Sciatic nerve (tissue), 2 donors: Measurements from ENCODE around the gene ARHGEF1. TPM values are rescaled to one million over a fixed set of nuclear protein-coding genes. Genes with fewer than 3 reads are reported as not detected.
"Not testable (repeated sequence)": the region's sequence is repeated elsewhere in the genome, so short reads cannot be mapped to it uniquely, and the experiment has no call there.

Source experiments
- ATAC-seq: fragments of 200-7000 bp; cut with Tn5 transposase; one replicate; pipeline ENCODE4 v1.9.1; 2020; ENCODE audit warnings: mild to moderate bottlenecking, moderate library complexity
- DNase-seq: peaks from one replicate; pipeline ENCODE4 v3.0.0-alpha.2; 2020; ENCODE audit warnings: low spot score
- intact Hi-C: fragments of 100-400 bp; cut with DNase I; formaldehyde crosslinking; loops from one replicate; pipeline ENCODE4 v1.14.2; 2022
- total RNA-seq: library from RNA; stranded (reverse); fragmentation: NEBNext Ultra II Directional; extraction: Animal tissue kit (Norgen Biotek cat#: 25700); gene quantifications from one replicate; pipeline ENCODE4 v1.2.1, GENCODE V29; 2021
- donor health status: DM: no; HTN: no; CAD: no.
- donor health status: DM: no; HTN: no; CAD: no.

Gene ARHGEF1
- total RNA-seq, 1 donor from 2014 or later: 137 TPM

DNA sequence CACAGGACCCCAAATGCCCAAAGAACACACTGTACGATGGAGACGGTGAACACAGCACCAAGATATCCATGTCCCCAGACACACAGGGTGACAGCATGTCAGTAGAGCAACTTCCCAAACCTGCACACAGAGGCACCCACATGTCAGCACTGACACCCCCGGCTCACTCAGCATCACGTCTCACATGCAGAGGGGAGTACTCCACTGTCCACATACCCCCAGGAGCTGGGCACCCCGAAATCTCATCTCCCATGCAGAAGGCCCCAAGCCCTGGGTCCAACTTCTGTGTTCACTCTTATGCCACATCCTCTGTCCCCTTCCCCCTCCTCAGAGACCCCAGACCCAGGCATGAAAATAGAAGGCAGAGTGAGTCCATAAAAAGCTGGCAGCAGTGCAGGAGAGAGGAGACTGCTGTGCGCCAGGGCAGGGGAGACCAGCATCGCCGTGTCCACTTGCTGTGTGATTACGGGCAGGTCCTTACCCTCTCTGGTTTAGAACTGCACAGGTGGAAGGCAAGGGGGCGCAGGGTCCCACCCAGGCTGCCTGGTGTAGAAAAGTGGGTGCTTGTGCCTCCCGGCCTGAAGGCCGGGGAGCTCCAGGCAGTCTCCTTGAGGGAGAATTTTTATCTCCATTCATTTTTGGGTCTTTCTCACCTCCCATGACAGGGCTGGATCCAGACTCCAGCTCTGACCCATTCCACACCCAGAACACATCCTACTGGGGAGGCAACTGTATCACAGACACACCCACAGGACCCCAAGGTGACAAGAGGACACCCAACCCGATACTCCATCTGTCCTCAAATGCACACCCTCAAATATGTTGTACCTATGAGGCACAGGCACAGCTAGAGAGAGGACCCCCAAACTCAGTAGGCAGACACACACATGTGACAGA lies 28.3 kb downstream of the ARHGEF1 start:
- DNase-seq (no peak), ATAC-seq (no peak)
- intact Hi-C loops: no loop called here

DNA sequence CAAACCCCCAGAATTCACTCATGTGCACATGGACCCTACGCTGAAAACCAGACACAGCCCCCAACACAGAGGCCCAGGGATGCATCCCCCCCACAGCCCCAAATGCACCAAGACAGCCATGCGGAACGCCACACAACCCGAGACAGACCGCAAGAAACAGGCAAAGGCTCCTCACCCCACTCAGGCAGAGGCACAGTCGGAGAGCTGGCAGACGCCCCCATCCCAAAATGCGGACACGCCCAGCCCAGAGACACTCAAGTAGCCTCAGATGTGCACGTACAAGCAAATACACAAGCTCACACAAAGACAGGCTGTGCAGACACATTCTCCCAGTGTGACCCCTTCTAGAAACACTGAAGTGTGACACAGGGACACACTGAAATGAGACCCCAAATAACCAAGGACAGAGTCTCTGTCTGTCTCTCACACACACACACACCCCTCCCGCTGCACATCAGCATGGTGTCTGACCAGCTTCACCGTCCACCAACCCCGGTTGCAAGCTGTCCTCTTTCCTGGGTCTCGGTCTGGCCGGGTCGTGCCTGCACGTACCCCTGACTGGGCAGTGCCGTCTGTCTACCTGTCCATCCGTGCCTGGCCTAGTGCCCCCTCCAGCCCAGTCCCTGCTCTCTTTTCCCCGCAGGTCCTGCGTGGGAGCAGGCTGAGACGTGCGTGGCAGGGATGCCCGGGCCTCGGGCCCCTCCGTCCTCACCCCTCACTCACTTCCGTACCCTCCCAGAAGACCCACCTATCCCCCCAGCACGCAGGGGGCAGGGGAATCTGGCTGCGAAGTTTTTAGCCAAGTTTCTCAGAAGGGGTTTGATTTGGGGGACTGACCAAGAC lies 29.1 kb downstream of the ARHGEF1 start:
- DNase-seq: no peak
- no peak for ATAC-seq
- intact Hi-C loops: no loop called here

DNA sequence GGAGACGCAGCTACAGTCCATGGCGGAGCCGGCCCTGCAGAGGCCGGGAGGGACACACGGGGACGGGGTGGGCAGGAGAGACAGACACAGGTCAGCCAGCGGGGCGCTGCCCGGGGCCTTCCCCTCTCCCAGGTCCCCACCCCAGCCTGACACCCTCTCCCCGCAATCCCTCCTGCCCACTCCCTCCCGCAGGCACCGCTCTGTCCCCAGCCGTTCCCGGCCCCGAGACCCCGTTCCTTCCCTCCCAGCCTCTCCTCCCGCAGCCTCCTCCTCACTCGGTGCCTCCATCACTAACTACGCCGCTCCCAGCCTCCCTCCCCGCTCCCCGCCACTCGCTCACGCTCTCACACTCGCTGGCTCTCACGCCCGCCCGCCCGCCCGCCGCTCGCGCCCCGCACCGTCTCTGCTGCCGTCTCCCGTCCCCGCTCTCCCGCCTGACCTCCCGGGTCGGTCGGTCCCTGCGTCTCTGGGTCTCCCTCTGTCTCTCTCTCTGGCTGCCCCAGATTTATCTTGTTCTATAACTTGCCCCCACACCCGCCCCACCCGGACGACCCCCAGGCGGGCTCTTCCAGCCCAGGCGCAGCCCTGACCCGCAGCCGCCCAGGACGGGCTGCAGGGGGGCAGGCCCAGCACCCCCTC lies 30.0 kb downstream of the ARHGEF1 start:
- no peak for ATAC-seq
- intact Hi-C loops: no loop called here

DNA sequence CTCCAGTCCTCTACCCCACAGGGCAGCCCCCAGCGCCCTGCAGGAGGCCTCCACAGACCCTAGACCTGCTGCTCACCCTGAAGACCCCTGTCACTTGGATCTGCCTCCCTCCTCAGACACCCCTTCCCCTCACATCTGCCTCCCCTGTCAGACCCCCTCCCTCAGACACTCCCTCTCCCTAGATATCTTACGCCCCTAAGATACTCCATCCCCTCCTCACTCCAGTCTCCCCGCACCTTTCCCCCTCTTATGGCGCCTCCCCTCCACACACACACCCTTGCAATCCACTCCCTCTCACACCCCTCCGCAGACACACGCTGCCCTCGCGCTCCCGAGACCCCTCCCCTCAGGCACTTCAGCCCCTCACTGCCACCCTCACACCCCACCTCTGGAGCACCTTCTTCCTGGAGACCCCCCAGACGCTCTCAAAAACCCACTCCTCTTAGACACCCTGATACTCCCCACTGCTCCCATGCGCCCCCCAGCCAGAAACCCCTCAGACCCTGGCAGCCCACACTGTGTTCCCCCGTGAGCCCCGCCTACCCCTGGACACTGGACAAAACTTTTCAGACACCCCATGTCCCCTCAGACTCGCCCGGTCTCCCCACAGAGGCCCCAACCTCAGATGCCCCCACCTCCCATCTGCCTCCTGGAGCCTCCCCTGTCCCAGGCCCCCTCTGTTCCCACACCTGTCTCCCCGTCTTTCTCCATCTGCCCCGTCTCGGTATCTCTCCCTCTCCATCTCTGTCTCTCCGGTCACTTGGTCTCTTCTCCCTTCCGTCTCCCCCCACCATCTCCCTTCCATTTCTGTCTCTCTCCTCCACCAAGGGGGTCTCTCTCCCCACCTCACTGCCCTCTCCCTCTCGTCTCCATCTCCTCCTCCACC lies 30.8 kb downstream of the ARHGEF1 start:
- DNase-seq: no peak
- ATAC-seq: no peak
- intact Hi-C loops: no loop called here

More for the DNA sequence above, 30.0 kb downstream of the ARHGEF1 start:
- DNase-seq: no peak

DNA sequence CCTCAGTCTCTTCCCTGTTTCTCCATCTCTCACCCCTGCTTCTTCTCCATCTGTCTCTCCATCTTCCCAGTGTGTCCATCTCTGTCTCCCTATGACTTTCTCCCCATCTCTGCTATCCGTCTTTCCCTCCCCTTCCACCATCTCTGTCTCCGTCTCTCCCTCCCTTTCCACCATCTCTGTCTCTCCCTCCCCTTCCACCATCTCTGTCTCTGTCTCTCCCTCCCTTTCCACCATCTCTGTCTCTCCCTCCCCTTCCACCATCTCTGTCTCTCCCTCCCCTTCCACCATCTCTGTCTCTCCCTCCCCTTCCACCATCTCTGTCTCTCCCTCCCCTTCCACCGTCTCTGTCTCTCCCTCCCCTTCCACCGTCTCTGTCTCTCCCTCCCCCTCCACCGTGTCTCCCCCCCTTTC lies 31.4 kb downstream of the ARHGEF1 start:
- DNase-seq, ATAC-seq, intact Hi-C loops: not testable (repeated sequence)

DNA sequence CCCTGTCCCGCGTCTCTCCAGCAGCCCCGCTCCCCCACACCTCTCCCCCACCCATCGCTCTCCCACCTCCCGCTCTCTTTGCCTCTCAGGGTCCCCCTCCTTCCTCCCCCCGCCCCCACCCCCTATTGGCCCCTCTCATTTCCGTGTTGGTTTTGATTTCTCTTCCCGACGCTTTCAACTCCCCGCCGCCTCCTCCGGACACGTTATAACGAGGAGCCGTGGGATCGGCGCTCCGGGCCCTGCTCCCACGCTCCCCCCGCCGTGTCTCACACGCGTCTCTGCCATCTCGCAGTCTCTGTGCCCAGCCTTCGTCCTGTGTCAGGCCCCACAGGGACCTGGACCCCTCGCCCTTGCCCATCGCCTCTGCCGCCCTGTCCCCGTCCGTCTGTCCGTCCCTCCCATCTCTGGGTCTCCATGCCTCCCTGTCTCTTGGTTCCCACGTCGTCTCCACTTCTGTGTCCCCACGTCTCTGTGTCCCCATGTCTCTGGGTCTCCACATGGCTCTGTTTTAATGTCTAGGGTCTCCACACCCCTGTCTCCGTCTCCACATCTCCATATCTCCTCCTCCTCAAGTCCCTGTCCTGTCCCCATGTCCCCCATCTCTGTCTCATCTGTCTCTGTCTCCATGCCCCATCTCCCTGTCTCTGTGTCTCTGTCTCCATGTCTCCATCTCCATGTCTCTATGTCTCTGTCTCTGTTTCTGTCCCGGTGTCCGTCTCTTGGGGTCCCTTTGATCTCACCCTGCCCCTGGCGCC lies 32.2 kb downstream of the ARHGEF1 start:
- DNase-seq (no peak), ATAC-seq (no peak)
- intact Hi-C loops: no loop called here

DNA sequence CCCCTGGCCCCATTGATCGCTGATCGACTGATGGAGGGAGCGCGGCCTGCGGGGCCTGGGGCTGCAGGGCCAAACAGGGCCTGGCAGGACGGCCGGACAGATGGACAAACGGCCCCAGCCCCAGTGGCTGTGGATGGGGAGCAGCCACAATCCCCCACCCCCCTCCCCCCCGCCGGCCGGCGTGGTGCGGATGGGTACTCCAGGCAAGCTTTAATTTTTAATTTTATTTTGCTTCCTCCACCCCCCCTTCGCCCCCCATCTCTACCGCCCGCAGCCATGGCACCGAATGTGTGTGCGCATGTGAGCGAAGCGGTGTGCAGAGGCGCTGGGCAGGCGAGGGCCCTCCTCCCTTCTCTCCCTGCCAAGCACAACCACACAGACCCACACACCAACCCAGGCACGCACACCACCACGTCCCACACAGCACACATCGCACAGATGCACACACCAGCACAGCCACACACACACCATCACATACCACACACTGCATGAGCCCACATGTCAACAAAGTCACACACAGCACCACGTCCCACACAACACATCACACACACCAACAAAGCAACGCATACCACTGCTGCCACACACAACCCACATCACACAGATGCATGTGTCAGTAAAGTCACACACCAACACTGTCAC lies 32.9 kb downstream of the ARHGEF1 start:
- ATAC-seq (no peak), DNase-seq (no peak)
- intact Hi-C loops: no loop called here

DNA sequence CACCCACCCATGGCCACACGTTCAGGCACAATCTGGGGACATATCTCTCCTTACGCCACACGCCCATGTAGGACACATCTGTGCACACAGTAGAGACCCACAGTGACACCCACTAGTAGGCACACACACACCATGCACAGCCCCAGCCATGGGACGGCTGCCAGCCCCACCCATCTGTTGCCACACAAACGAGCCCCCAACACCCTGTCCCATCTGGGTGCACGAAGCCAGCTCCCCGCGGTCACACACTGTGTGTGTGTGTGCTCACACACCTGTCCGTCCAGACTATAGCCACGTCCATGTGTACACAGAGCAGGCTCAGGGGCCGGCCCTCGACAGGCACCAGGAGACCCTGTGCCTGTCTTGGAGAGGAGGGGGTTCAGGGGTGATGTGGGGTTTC lies 34.7 kb downstream of the ARHGEF1 start:
- intact Hi-C loops: no loop called here
- DNase-seq (no peak), ATAC-seq (no peak)

DNA sequence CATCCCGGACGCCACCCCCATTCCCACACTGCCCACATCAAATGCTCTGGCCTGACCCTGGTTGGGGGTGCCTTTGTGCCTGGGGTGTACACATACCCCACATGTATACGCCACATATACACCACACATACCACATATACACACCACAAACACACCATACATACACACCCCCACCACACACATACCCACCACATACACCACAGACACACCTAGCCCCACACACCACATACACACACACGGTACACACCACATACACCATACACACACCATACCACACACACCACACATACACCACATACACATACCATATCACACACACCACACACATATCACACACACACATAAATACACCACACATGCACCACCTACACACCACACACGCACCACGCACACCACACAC lies 35.1 kb downstream of the ARHGEF1 start:
- ATAC-seq: no peak
- intact Hi-C loops: no loop called here
- DNase-seq: no peak

DNA sequence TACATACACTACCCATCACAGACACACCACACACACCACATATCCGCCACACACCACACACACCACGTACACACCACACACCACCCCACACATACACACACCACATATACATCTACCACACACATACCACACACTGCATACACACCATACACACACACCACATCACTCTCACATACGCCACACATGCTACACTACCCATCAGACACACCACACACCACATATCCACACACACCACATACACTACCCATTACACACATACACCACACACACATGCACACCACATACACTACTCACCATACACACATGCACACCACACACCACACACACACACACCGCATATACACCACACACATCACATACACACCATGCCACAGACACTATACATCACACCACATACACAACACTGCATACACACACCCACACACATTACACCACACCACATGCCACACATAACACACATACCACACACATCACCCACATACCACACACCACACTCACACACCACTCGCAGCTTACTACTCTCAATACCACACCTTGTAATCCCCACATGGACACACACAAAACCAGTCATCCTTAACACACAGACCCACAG lies 35.8 kb downstream of the ARHGEF1 start:
- DNase-seq: no peak
- intact Hi-C loops: no loop called here

DNA sequence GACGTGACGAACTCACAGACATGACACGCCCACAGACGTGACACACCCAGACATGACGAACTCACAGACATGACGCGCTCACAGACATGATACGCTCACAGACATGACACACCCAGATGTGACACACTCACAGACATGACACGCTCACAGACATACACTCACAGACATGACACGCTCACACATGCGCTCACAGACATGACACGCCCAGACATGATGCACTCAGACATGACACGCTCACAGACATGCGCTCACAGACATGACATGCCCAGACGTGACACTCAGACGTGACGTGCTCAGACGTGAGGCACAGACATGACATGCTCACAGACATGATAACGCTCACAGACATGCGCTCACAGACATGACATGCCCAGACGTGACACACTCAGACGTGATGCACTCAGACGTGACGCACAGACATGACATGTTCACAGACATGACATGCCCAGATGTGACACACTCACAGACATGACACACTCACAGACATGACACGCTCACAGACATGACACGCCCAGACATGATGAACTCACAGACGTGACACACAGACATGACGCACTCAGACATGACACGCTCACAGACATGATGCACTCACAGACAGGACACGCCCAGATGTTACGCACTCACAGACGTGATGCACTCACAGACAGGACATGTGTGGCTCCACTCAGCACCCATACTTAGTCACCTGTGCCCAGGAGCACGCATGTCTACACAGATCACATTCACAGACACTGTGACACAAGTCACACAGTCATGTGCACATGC lies 37.1 kb downstream of the ARHGEF1 start:
- ATAC-seq: no peak
- intact Hi-C loops: no loop called here
- no peak for DNase-seq

More for the DNA sequence above, 35.8 kb downstream of the ARHGEF1 start:
- ATAC-seq: no peak

DNA sequence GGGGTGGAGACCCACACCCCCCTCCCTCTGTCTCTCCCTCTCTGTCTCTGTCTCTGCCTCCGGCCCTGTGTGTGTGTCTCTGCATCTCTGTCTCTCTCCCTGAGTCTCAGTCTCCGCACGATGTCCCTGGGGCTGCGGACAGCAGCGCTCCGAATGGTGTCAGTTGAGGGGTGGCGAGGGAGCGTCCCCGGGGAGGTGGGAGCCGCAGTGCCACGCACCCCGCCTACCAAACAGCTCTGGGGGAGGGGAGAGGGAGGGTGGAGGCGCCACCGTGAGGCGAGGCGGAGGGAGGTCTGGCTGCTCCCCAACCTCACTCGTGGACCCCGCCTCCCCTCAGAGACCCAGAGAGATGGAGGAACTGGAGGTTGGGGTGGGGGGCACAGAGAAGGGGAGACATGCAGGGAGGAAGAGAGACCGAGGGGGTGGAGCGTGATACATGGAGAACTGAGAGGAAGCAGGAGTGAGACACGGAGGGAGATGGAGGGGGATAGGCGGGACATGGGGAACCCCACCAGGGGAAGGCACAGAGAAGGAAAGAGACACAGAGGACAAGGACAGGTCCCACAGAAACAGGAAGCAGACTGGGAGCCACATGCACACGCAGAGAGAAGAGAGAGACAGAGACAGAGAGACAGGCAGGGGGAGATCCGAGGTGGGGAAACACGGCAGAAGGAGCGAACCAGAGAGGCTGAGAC lies 38.0 kb downstream of the ARHGEF1 start:
- intact Hi-C loops: no loop called here
- DNase-seq (no peak), ATAC-seq (no peak)

DNA sequence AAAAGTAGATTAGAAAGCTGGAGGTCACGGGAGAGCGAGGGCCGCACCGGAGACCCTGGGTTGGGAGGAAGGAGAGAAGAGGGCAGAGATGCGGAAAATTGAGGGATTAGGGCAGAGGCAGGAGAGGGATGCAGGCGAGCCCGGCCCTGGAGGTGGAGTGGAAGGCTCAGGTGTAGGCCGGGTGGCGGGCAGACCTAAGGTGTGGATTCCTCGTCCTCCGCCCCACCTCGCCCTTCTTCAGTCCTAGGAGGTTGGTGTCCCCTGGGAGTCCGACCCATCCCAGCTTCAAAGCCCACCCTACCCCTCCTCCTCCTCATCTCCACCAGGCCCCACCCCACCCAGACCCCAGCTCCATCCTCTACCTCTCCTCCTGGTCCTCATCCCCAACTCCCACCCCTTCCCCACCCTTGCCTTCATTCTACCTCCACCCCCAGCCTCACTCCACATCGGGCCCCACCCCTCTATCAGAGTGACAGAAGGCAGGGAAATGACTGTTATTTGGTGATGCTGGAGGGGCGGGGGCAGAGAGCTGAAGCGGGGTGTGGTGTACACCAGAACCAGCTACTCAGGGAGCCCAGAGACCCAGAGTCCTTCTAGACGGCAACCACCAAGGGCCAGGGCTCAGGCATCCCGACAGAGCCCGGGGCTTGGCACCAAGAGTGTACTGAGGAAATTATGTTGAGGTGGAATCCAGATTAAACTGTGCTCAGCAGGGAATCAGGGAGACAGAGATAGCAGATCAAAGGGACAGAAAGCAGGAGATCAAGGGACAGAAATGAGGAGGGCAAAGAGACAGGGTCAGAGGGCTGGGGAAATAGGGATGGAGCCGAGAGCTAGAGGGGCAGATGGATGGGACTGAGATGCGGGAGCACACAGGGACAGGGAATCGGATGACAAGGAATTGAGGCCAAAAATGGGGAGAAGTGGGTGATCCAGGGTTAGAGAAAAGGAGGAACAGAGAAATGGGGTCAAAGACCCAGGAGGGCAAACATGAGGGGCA lies 38.9 kb downstream of the ARHGEF1 start:
- no peak for ATAC-seq
- intact Hi-C loops: no loop called here
- no peak for DNase-seq

DNA sequence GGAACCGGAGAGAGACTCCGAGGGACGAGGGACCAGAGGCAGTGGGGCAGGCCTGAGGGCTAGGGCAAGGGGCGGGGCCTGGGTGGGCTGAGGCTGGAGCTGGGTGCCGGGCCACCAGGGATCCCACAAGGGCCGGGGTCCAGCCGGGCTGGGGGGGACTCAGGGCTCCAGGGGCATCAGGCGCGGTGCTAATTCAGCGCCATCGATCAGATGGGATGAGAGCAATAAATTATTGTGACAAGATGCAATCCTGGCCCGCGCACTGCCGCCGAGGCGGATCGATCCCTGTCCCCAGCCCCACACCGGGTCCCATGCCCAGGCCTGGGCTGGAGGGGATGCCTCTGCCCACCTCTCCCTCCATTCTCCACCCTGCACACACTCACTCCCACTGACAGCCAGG lies 39.6 kb downstream of the ARHGEF1 start:
- no peak for ATAC-seq
- intact Hi-C loops: no loop called here
- no peak for DNase-seq
